Activated naive CD4-positive, alpha-beta T cell treated with anti-CD3 and anti-CD28 coated beads, Interleukin-2, amount 10 ng/mL, durations not matched to agents 7 days and 5 days (primary cell): Measurements from ENCODE around the gene RIPK1.
"Not testable (repeated sequence)": the region's sequence is repeated elsewhere in the genome, so short reads cannot be mapped to it uniquely, and the experiment has no call there.

Experiments
- CTCF ChIA-PET: fragments of 350-600 bp; sonication (Branson Sonifier 250); formaldehyde crosslinking; loops from one replicate; lab custom pipeline; 2021; ENCODE audit warnings: antibody characterized with exemption; lab: Charles Lee
- DNase-seq: peaks from one replicate; pipeline ENCODE4 v3.0.0-alpha.2; 2020
- H3K27ac Mint-ChIP-seq: one replicate; pipeline ENCODE4 v1.8.0; 2021; ENCODE audit warnings: mild to moderate bottlenecking, moderate library complexity, mixed read lengths
- H3K27me3 Mint-ChIP-seq: one replicate; pipeline ENCODE4 v1.8.0; 2021; ENCODE audit warnings: mild to moderate bottlenecking, mixed read lengths
- H3K36me3 Mint-ChIP-seq: one replicate; pipeline ENCODE4 v1.8.0; 2021; ENCODE audit warnings: mixed read lengths
- H3K4me1 Mint-ChIP-seq: one replicate; pipeline ENCODE4 v1.8.0; 2021; ENCODE audit warnings: mixed read lengths
- H3K4me3 Mint-ChIP-seq: one replicate; pipeline ENCODE4 v1.8.0; 2021; ENCODE audit warnings: mild to moderate bottlenecking, moderate library complexity, mixed read lengths
- H3K9me3 Mint-ChIP-seq: one replicate; pipeline ENCODE4 v1.8.0; 2021; ENCODE audit warnings: mixed read lengths

RIPK1 gene

DNA sequence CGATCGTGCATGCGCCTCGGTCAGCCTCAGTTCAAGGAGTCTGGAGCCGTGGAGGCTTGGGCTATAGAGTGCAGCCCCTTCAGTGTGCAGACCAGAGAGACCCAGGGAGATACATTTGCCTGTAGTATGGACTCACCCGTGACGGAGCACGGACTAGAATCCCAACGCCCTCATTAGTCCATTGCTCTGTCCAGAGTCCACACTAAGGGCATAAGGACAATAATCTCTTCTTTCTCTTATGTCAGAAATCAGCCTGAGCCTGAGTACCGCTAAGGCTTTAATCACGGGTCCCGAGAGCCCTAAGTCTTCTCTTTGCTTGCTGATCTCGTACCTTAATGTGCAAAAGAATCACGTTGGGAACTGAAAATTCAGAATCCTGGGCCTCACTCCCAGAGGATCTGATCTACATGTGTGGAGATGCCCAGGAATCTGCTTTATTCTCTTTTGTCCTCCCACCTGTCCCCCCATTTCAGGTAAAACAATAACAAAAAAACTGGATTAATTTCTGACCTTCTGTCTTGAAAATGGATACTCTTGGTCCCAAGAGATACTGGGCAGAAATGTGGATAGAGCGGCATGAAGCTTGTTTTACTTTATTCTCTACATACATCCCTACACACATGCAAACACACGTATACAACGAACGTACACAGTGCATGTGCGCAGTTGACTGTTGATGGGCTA lies 50.9 kb downstream of the RIPK1 start:
- no peak overlapping the region for H3K27ac Mint-ChIP-seq
- H3K27me3 Mint-ChIP-seq = peaks cover 4% of the 10 kb centered on the region
- peak overlapping the region; percentile 80 for H3K4me3 Mint-ChIP-seq
- no peaks in the 10 kb centered on the region for H3K9me3 Mint-ChIP-seq
- peaks cover 9% of the 10 kb centered on the region for H3K36me3 Mint-ChIP-seq
- no peak for DNase-seq
- CTCF ChIA-PET = interaction anchor here (0.6 to 2.1 kb wide), 3 partner anchors 117 to 354 kb away, joined by 3 to 4 read pairs (median 4); partner anchors contain the start of gene WRNIP1
- peaks cover 21% of the 10 kb centered on the region for H3K4me1 Mint-ChIP-seq

DNA sequence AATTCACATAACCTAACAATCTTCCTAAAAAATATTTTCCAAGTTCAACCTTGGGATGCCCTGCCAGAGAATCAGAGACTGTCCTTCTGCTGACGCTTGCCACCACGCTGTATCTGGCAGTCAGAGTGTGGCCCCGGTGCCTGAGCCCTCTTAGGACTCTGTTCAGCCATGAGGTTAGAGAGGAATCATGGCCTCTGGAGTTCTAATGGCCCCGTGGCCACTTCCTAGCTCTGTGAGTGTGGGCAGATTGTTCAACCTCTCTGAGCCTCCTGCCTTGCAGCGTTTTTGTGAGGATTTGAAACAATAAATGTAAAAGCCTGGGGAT lies 52.4 kb downstream of the RIPK1 start:
- Mint-ChIP-seq H3K4me3 (no peak overlapping the region), H3K4me1 (peaks cover 21% of the 10 kb centered on the region), H3K27me3 (peaks cover 4% of the 10 kb centered on the region), H3K27ac (no peak overlapping the region), H3K36me3 (no peaks in the 10 kb centered on the region), H3K9me3 (no peaks in the 10 kb centered on the region)
- DNase-seq = no peak
- CTCF ChIA-PET = interaction anchor here (2.1 kb wide), 1 partner anchor 123 kb away, joined by 4 read pairs; no protein-coding TSS in a partner anchor

DNA sequence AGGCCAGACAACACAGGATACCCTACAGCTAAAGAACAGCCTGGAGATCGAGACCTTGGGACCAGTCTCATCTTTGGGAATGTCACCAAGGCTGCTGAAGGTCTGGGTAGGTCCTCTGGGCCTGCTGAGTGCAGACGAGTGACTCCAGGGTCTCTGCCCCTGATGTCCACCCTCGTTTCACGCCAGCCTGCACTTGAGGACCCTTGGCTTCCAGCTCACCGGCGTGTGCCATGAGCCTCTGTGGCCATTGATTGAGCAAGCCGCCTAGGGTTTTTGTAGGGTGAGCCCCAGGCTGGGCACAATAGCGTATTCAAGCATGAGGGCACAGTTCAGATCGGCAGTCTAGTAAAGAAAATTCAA lies 54.5 kb downstream of the RIPK1 start:
- Mint-ChIP-seq H3K4me1 (peaks cover 19% of the 10 kb centered on the region), H3K4me3 (no peak overlapping the region), H3K27ac (no peak overlapping the region), H3K9me3 (no peaks in the 10 kb centered on the region), H3K36me3 (no peaks in the 10 kb centered on the region), H3K27me3 (peaks cover 4% of the 10 kb centered on the region)
- no peak for DNase-seq
- CTCF ChIA-PET = interaction anchor here (0.5 to 1.6 kb wide), 3 partner anchors 13 to 129 kb away, joined by 3 to 5 read pairs (median 4); no protein-coding TSS in a partner anchor

DNA sequence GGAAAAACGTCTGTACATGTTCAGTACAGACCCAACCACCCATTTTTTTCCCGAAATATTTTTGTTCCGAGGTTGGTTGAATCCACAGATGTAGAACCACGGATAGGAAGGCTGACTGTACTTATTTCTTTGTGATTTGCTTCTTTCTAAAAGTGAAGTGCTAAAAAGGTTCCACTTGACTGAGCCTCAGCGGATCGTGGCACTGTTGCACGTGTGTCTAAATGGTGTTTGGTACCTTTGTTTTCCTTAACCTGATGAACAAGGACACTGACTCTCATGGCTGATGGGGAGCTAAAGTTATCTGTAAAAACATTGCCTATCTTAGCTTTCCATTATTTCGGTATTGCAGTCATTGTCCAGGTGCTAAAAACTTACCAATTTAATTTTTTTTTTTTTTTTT lies 56.4 kb downstream of the RIPK1 start:
- CTCF ChIA-PET = interaction anchor here (0.8 to 2.4 kb wide), 3 partner anchors 127 to 608 kb away, joined by 3 to 14 read pairs (median 3); no protein-coding TSS in a partner anchor
- Mint-ChIP-seq H3K27me3 (peaks cover 4% of the 10 kb centered on the region), H3K9me3 (no peaks in the 10 kb centered on the region), H3K4me1 (peaks cover 8% of the 10 kb centered on the region), H3K27ac (no peak overlapping the region), H3K36me3 (no peaks in the 10 kb centered on the region), H3K4me3 (no peak overlapping the region)
- DNase-seq = no peak

DNA sequence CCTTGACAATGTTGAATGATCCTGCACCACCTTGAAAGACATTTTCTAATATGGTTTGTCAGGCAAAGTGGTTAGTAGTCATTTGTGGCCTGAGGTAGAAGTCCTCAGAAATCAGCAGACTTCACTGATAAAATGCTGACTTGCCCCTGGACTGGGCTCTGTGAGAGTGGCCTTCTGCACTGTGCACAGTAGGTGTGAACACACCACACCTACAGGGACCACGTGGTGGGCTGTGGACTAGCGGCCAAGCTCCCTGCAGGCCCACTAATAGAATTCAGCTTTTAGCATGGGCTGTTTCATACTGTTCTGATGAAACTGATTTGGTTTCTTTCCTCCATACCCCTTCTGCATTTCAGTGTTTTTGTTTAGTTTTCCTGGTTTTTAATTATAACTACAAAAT lies 57.5 kb downstream of the RIPK1 start:
- Mint-ChIP-seq H3K36me3 (no peaks in the 10 kb centered on the region), H3K27me3 (no peaks in the 10 kb centered on the region), H3K27ac (no peak overlapping the region), H3K4me3 (no peak overlapping the region), H3K4me1 (peaks cover 4% of the 10 kb centered on the region), H3K9me3 (no peaks in the 10 kb centered on the region)
- CTCF ChIA-PET = interaction anchor here (0.7 to 2.4 kb wide), 5 partner anchors 97 to 133 kb away, joined by 3 to 14 read pairs (median 3); no protein-coding TSS in a partner anchor
- DNase-seq = no peak

DNA sequence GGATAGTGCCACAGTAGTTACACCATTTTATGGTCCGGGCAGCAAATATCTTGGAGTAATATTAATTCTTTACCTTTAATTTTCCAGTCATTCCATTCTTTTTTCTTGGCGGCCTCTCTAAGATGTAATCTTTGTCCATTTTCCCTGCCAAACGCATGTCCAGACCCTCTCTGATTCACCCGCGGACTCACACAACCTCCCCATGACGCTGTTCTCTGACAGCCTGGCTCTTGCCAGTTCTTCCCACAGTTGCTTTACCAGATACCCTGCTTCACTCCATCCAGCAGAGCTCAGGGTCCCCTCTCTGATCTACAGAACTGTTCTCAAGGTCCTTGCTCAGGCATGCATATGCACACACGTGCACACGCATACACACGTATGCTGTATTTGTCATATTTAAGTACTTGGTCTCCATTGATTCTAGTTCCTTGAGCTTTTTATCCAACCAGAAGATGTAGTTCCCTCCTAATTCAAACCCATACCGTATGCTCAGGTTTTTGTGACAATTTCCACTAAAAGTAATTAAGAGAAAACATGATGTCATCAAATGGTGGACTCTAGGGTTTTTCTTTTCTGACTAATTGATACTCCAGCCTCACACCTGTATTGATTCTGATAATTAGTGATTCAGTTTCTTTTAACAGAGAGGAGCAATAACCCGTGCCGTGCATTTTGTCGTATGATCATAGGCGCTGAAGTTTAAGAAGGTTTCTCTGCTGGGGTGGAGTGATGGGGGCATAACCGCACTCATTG lies 60.2 kb downstream of the RIPK1 start:
- Mint-ChIP-seq H3K9me3 (no peaks in the 10 kb centered on the region), H3K27ac (no peak overlapping the region), H3K4me3 (no peak overlapping the region), H3K4me1 (peaks cover 4% of the 10 kb centered on the region), H3K36me3 (no peaks in the 10 kb centered on the region), H3K27me3 (no peaks in the 10 kb centered on the region)
- CTCF ChIA-PET = interaction anchor here (4.2 kb wide), 1 partner anchor 123 kb away, joined by 24 read pairs; no protein-coding TSS in a partner anchor
- DNase-seq = no peak

DNA sequence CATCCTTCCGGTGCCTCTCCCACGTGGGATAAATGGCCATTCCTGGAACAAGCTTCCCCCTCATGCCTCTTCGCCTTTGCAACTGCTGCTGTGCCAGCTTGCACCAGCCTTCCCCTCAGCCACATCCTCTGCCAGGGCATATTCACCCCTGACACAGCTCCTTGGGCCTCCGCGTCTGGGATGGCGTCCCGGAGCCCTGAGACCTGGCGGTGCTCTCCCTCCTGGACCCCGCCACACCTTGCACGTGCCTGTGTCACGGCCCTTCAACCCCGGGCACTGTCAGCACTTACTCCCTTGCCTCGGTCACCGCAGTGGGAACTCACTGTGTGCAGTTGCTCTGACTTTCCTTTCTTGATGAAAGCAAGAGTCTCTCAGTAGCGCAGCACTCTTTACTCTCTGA lies 63.4 kb downstream of the RIPK1 start:
- H3K4me3 Mint-ChIP-seq = no peak overlapping the region
- H3K9me3 Mint-ChIP-seq = no peaks in the 10 kb centered on the region
- H3K27ac Mint-ChIP-seq = no peak overlapping the region
- H3K27me3 Mint-ChIP-seq = no peaks in the 10 kb centered on the region
- CTCF ChIA-PET = no interaction called here
- no peak for DNase-seq
- no peaks in the 10 kb centered on the region for H3K36me3 Mint-ChIP-seq
- no peaks in the 10 kb centered on the region for H3K4me1 Mint-ChIP-seq

DNA sequence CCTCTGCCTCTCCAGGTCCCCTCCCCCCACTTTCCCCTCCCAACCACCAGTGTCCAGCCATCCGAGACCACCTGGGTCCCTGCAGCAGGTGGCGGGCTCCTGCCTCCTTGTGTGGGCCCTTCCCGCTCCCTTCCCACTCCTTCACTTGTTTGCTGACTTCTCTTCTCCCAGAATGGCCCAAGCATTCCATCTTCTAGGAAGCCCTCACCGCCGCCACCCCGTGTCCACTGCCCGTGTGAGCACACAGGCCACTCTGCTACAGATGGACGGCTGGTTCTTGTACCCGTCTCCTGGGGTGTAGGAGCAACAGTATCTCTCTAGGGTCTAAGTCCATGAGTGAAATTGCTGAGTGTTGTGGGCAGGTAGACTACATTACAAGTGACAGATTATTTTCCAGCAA lies 65.2 kb downstream of the RIPK1 start:
- Mint-ChIP-seq H3K4me3 (no peak overlapping the region), H3K27me3 (no peaks in the 10 kb centered on the region), H3K27ac (no peak overlapping the region), H3K36me3 (peaks cover 2% of the 10 kb centered on the region), H3K4me1 (no peaks in the 10 kb centered on the region), H3K9me3 (no peaks in the 10 kb centered on the region)
- CTCF ChIA-PET = no interaction called here
- DNase-seq = no peak

DNA sequence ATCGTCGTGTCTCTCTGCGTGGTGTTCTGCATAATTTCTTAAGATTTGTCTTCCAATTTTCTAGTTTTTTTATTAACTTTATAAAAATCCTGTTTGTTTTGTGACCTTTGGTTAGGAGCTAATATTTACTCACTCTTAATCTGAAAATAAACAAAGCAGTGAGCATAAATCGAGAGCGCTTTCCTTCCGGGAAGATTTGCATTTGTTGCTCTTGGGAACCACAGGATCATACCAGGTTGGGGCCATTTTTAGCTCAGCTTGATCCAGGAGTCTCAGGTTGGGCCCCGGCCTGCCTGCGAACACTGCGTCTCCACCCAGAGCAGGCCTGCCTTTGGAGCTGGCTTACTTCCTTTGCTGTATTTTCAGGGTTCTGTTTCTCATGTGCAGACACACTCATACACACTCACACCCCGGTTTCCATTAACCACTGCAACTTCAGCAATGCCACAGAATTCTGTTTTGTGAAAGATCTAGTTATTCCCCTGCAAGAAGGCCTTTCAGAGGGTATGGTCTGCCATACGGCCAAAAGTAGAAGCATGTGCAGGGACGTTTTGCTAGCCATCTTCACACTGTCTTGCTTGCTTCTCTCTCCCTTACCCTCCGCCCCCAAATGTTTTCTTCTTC lies 67.5 kb downstream of the RIPK1 start:
- H3K4me1 Mint-ChIP-seq = peaks cover 8% of the 10 kb centered on the region
- H3K27ac Mint-ChIP-seq = no peak overlapping the region
- H3K9me3 Mint-ChIP-seq = no peaks in the 10 kb centered on the region
- no peak overlapping the region for H3K4me3 Mint-ChIP-seq
- CTCF ChIA-PET = no interaction called here
- peaks cover 2% of the 10 kb centered on the region for H3K36me3 Mint-ChIP-seq
- no peaks in the 10 kb centered on the region for H3K27me3 Mint-ChIP-seq
- DNase-seq = no peak

DNA sequence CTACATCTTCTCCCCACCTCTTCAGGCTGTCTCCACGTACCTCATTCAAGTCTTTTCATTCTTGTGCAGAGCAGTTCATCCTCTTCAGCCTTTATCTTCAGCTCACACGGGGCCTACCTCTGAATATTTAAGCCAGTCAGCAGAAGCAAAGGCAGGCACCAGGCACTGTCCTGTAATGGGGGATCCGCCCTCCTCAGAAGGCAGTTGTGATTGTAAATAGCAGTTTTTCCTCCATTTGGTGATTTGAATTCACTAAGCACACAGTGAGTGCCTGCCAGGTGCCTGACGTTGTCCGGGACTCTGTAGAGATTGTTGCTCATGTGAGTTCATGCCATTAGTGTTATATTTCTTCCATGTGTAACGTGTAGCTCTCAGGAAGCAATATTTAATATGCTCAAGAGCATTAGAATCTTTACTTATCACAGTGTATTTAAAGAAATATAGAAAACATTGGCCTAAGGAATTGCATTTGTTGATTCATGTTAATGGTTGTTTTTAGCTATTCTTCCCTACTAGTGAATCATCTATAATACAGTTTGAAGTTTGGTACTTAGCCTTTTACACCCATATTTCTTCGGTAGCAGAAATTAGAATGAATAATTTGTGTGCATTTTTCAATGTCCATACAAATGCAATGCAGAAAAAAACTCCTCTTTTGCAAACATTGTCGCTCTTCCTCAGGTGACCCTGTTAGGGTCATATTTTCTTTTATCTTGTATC lies 68.2 kb downstream of the RIPK1 start:
- Mint-ChIP-seq H3K27ac (no peak overlapping the region), H3K27me3 (no peaks in the 10 kb centered on the region), H3K36me3 (peaks cover 2% of the 10 kb centered on the region), H3K9me3 (no peaks in the 10 kb centered on the region), H3K4me1 (peaks cover 8% of the 10 kb centered on the region), H3K4me3 (no peak overlapping the region)
- DNase-seq = no peak
- CTCF ChIA-PET = no interaction called here

DNA sequence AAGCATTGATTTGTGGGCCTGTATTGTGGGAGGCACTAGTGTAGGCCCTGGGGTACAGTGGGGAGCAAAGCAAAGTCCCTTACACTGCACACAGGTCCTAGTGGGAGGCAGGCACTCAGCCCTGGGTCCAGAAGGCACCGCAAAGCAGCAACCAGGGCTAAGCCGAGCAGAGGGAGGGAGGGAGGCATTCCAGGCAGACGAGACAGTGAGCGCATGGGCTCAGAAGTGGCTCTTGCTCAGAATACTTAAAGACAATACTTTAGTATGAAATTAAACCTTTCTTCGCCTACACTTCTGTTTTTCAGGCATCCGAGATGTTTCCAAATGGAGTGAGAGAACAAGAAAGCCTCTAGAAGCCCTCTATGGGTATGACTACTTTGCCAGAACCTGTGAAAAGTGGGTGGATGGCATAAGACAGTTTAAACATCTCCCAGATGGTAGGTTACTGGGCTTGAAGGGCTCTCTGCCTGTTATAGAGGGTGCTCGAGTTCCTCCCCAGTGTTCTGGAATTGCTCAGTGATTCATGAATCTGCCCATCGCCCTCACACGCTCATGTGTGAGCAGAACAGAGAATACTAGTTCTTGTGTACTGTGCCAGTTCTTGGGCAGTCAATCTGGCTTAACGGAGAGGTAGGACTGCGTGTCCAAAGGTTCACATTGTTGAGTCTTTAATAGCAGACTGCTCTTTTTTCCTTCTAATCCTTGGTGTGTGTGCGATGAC lies 68.9 kb downstream of the RIPK1 start:
- Mint-ChIP-seq H3K36me3 (peaks cover 2% of the 10 kb centered on the region), H3K27me3 (no peaks in the 10 kb centered on the region)
- CTCF ChIA-PET = no interaction called here

DNA sequence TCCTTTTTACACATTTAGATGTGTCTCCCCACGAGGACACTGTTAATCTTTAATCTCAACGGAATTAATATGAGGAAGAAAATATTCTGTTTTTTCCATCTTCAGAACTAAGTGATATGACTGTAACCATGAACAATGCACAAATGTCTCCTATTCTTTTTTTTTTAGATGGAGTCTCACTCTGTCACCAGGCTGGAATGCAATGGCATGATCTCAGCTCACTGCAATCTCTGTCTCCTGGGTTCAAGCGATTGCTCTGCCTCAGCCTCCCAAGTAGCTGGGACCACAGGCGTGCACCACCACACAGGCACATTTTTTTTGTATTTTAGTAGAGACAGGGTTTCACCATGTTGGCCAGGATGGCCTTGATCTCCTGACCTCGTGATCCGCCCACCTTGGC lies 69.6 kb downstream of the RIPK1 start:
- H3K36me3 Mint-ChIP-seq, H3K4me1 Mint-ChIP-seq, H3K27ac Mint-ChIP-seq, DNase-seq, H3K27me3 Mint-ChIP-seq, CTCF ChIA-PET, H3K9me3 Mint-ChIP-seq, H3K4me3 Mint-ChIP-seq: not testable (repeated sequence)

More for the DNA sequence above, 68.9 kb downstream of the RIPK1 start:
- Mint-ChIP-seq H3K4me1 (peaks cover 8% of the 10 kb centered on the region), H3K9me3 (no peaks in the 10 kb centered on the region), H3K27ac (no peak overlapping the region), H3K4me3 (no peak overlapping the region)
- no peak for DNase-seq

DNA sequence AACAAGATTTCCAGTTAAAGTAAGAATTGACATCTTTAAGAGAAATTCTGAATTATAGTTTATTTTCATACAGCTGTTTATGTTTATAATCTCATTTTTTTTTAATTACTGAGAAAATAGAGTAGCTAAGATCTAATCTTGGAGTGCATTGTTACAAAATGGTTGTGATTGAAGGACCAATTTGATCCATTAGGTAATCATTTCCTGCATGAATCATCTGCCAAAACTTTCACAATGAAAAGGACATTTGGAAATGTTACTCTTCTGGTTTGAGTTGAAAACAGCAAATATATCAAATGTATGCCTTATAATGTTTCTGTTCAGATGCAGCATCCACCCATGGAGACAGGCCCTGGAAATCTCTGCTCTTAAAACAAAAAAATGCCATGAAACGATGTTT lies 70.0 kb downstream of the RIPK1 start:
- Mint-ChIP-seq H3K27ac (no peak overlapping the region), H3K27me3 (no peaks in the 10 kb centered on the region), H3K4me1 (peaks cover 8% of the 10 kb centered on the region), H3K36me3 (peaks cover 2% of the 10 kb centered on the region), H3K4me3 (no peak overlapping the region), H3K9me3 (no peaks in the 10 kb centered on the region)
- CTCF ChIA-PET = no interaction called here
- no peak for DNase-seq
